Cardiac muscle cell (in vitro differentiated cells and primary cell): Measurements from ENCODE around the gene RUFY4. TPM values are rescaled to one million over a fixed set of nuclear protein-coding genes. Genes with fewer than 3 reads are reported as not detected.

Experiments
- DNase-seq, 2 donors: peaks; one replicate each; pipeline versions ENCODE4 v3.0.0 to v3.0.0-alpha.2; 2010 to 2017; ENCODE audit warnings: low read depth in 1 of 2, low spot score in 1 of 2
- H3K27ac ChIP-seq: fragments of 200-600 bp; sonication (generic); 2 replicates; pipeline ENCODE4 v1.5.1; 2016
- H3K27me3 ChIP-seq: fragments of 200-600 bp; sonication (generic); 2 replicates; pipeline ENCODE4 v1.6.0; 2016; ENCODE audit warnings: control low read depth
- H3K36me3 ChIP-seq: fragments of 200-600 bp; sonication (generic); 2 replicates; pipeline ENCODE4 v1.5.1; 2016; ENCODE audit warnings: control low read depth
- H3K4me1 ChIP-seq: fragments of 200-600 bp; sonication (generic); 2 replicates; pipeline ENCODE4 v1.8.1; 2017; ENCODE audit warnings: low read depth, mild to moderate bottlenecking, mixed run types
- H3K4me3 ChIP-seq: fragments of 200-600 bp; sonication (generic); 2 replicates; pipeline ENCODE4 v1.5.1; 2016; ENCODE audit warnings: mild to moderate bottlenecking
- H3K9me3 ChIP-seq: fragments of 200-600 bp; sonication (generic); 2 replicates; pipeline ENCODE4 v1.5.1; 2017; ENCODE audit warnings: low read depth, mild to moderate bottlenecking, control low read depth
- polyA plus RNA-seq: library from polyadenylated mRNA; unstranded; fragments of >200 nt; fragmentation: Nextera tagmentation; extraction: Ambion mirVana; gene quantifications from 2 replicates; pipeline ENCODE4 v1.2.1, GENCODE V29; 2016
- total RNA-seq: library from RNA; depleted of rRNA; stranded (reverse); fragments of >200 nt; gene quantifications from 2 replicates; pipeline ENCODE4 v1.2.3, GENCODE V29; 2016
- TF ChIP-seq, protein P1 (sequence below): IDR thresholded peaks from 2 replicates; pipeline ENCODE4 v1.5.1; 2012; ENCODE audit warnings: low read depth, mild to moderate bottlenecking, low read length

The RUFY4 gene
- total and polyA plus RNA-seq, 2 experiments from 2014 or later = not detected

DNA sequence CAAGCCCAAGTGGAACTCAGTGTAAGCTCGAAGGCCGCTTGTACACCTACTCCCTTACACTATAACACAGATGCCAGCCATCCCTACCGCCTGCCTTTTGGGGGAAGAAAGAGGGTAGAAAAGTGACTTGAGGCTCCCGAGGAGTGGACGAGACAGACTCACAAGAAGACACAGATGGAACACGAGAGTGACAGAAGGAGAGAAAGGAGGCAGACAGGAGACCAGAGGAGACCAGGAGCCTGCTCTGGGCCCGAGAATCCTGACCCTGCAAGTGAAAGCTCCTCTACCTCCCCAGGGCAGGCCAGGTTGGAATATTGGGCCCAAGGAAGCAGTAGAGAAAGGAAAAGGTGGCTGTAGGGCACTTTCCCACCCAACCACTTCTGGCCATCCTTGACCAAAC lies 42.8 kb upstream of the RUFY4 start:
- no peaks in the 10 kb centered on the region for H3K9me3 ChIP-seq
- H3K36me3 ChIP-seq = no peaks in the 10 kb centered on the region
- H3K27ac ChIP-seq = no peak overlapping the region
- H3K4me1 ChIP-seq = peaks cover 3% of the 10 kb centered on the region
- TF ChIP-seq, protein P1, sequence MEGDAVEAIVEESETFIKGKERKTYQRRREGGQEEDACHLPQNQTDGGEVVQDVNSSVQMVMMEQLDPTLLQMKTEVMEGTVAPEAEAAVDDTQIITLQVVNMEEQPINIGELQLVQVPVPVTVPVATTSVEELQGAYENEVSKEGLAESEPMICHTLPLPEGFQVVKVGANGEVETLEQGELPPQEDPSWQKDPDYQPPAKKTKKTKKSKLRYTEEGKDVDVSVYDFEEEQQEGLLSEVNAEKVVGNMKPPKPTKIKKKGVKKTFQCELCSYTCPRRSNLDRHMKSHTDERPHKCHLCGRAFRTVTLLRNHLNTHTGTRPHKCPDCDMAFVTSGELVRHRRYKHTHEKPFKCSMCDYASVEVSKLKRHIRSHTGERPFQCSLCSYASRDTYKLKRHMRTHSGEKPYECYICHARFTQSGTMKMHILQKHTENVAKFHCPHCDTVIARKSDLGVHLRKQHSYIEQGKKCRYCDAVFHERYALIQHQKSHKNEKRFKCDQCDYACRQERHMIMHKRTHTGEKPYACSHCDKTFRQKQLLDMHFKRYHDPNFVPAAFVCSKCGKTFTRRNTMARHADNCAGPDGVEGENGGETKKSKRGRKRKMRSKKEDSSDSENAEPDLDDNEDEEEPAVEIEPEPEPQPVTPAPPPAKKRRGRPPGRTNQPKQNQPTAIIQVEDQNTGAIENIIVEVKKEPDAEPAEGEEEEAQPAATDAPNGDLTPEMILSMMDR = no peak
- H3K27me3 ChIP-seq = no peaks in the 10 kb centered on the region
- H3K4me3 ChIP-seq = no peak overlapping the region
- no peak for DNase-seq

DNA sequence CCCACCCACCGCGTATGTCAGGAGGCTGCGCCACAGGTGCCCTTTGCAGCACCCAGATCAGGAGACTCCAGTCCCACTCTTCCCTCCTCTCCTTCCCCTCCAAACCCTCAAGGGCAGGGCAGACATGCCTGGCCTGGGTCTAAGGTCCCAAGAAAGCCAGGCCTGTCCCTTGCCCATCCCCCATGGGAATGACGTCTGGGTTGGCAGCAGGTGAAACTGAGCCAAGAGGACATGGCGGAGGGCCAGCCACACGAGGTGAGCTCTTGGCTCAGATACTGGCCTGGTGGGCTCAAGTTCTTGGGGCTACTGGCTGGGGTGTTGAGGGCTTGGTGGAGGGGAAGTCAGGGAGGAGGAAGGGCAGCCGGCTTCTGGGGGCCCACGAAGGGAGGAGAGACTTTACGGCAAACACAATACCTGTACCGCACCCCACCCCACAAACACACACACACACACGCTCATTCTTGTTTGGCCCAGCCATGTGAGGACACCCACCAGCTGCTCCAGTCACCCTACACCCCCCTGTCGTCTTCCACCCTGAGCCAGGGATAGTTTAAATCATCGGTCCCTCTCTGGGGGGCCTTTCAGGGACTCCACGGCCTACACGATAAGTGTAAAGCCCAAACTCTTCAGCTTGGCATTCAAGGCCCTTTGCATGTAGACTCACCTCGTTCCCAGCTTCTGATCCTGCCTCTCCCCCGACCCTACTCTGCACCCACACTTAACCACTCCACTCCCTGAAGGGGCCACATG lies 42.2 kb upstream of the RUFY4 start:
- no peak for DNase-seq
- Histone ChIP-seq H3K4me3 (no peak overlapping the region), H3K4me1 (no peaks in the 10 kb centered on the region), H3K9me3 (no peaks in the 10 kb centered on the region), H3K27me3 (peaks cover under 1% of the 10 kb centered on the region), H3K36me3 (no peaks in the 10 kb centered on the region), H3K27ac (no peak overlapping the region)
- TF ChIP-seq, protein P1 = no peak

DNA sequence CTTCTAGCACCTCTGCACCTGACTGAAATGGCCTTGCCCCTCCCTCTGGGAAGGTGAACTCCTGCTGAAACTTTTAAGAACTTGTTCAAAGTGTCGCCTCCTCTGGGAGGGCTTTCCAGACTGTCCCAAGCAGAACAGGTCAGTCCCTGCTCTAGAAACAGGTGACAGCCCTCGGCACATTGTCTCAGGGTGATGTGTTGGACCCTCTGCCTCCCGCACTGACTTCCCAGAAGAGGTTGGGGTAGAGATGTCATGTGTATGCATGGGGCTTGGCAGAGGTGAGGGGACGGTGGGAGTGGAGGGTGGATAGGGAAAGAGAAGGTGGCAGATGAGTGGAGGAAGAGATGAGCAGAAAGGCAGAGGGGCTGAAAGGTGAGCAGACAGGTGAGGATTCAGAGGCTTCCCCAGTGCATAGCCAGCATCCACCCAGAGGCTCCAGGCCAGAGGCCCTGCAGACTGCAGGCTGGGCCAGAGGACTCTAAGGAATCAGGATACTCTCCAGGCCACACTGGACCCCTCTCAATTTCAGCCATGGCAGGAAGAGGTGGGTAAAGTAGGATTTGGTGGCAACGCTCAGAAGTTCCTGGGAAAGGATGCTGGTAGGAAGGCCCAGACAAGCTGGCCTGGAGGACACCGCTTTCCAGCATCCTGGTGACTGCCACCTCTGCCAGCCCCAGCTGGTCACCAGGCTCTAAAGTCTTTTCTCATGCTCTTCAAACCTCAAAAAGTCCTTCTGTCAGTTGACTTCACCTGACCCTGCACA lies 41.4 kb upstream of the RUFY4 start:
- Histone ChIP-seq H3K4me3 (no peak overlapping the region), H3K4me1 (no peaks in the 10 kb centered on the region), H3K36me3 (no peaks in the 10 kb centered on the region), H3K27ac (no peak overlapping the region), H3K9me3 (no peaks in the 10 kb centered on the region), H3K27me3 (peaks cover 8% of the 10 kb centered on the region)
- DNase-seq = no peak
- TF ChIP-seq, protein P1 = no peak

DNA sequence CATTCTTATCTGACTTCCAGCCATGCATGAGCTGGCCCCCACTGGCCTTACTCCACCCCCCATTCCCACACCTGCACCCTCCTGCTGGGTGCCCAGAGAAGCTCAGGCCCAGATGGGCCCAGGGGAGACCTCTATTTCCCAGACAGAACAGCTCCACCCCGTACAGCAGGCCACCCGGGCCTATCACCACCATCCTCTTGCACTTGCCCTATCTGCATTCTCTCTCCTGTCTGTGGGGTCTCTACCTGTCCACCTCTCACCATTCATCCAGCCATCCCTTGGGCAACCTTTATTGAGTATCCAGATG lies 40.9 kb upstream of the RUFY4 start:
- H3K4me1 ChIP-seq = no peaks in the 10 kb centered on the region
- no peak overlapping the region for H3K4me3 ChIP-seq
- H3K9me3 ChIP-seq = no peaks in the 10 kb centered on the region
- H3K27ac ChIP-seq = no peak overlapping the region
- peaks cover 13% of the 10 kb centered on the region for H3K27me3 ChIP-seq
- TF ChIP-seq, protein P1 = no peak
- no peak for DNase-seq
- H3K36me3 ChIP-seq = no peaks in the 10 kb centered on the region

DNA sequence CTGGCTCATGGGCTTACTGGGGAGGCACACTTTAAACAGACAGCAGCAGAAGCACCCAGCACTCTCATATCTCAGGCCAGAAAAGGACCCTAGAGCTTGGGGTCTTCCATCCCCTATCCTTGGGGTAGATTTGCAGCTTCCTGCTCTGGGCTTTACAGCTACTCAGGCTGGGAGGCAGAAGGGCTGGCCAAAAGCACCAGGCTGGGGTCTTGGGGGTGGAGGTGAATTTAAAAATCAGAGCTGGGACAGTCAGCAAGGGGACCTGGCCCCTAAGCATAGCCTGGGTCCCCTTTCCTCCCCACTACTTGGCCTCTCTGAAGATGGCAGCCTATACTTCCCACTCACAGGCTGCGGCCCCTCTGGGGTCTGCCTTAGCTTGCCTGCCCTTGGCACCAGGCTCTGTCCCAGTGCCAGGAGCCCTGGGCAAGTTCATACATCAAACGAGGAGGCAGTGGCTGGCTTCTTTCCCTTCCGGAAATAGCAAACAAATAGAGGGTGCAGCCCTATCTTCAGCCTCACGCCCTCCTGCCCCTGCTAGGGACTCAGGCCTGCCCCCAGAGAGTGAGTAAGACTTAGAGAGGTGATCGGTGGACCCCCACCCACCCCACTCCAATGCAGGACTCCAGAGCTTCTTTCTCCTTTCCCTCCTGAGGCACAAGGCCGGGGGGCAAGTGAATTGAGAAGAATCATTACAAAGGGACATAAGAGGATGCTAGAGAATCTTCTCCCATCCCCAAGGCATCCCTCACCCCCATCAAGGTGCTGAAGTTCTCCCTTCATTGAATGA lies 40.3 kb upstream of the RUFY4 start:
- Histone ChIP-seq H3K4me1 (peaks cover 2% of the 10 kb centered on the region), H3K36me3 (no peaks in the 10 kb centered on the region), H3K27ac (no peak overlapping the region), H3K9me3 (no peaks in the 10 kb centered on the region), H3K27me3 (peaks cover 19% of the 10 kb centered on the region), H3K4me3 (no peak overlapping the region)
- no peak for DNase-seq
- TF ChIP-seq, protein P1 = no peak
